Activated CD8-positive, alpha-beta T cell treated with anti-CD3 and anti-CD28 coated beads for 36 hours (primary cell): ENCODE measurements around the gene ATXN2L. TPM values are rescaled to one million over a fixed set of nuclear protein-coding genes. Genes with fewer than 3 reads are reported as not detected.

ENCODE experiments used
- ATAC-seq: fragments of 200-7000 bp; cut with Tn5 transposase; one replicate; pipeline ENCODE4 v1.10.0; 2021; ENCODE audit warnings: mild to moderate bottlenecking, moderate library complexity
- CTCF ChIA-PET: fragments of 350-600 bp; sonication (Branson Sonifier 250); formaldehyde crosslinking; loops from one replicate; lab custom pipeline; 2021; ENCODE audit warnings: antibody characterized with exemption; lab: Charles Lee
- POLR2A ChIA-PET: fragments of 350-600 bp; sonication (Branson Sonifier 250); formaldehyde crosslinking; loops from one replicate; lab custom pipeline; 2021; ENCODE audit warnings: antibody characterized with exemption; lab: Charles Lee
- DNase-seq: peaks from one replicate; pipeline ENCODE4 v3.0.0-alpha.2; 2020
- H3K27ac Mint-ChIP-seq: one replicate; pipeline ENCODE4 v1.8.0; 2021; ENCODE audit warnings: mild to moderate bottlenecking, mixed read lengths
- H3K27me3 Mint-ChIP-seq: one replicate; pipeline ENCODE4 v1.8.0; 2021; ENCODE audit warnings: mixed read lengths
- H3K36me3 Mint-ChIP-seq: one replicate; pipeline ENCODE4 v1.8.0; 2021; ENCODE audit warnings: low read depth, mixed read lengths
- H3K4me1 Mint-ChIP-seq: one replicate; pipeline ENCODE4 v1.8.0; 2021; ENCODE audit warnings: low read depth, mixed read lengths
- H3K4me3 Mint-ChIP-seq: one replicate; pipeline ENCODE4 v1.8.0; 2021; ENCODE audit warnings: mild to moderate bottlenecking, moderate library complexity, mixed read lengths
- H3K9me3 Mint-ChIP-seq: one replicate; pipeline ENCODE4 v1.8.0; 2021; ENCODE audit warnings: mixed read lengths
- intact Hi-C: fragments of 100-400 bp; cut with micrococcal nuclease; formaldehyde crosslinking; loops from one replicate; pipeline ENCODE4 v1.10.0; 2022
- total RNA-seq, 2 experiments: library from RNA; stranded (reverse); gene quantifications; one replicate each; pipeline ENCODE4 v1.2.3, GENCODE V29; 2021
- TF ChIP-seq, protein P1 (sequence below): fragments of 200-600 bp; IDR thresholded peaks from one replicate; pipeline ENCODE4 v1.8.0; 2022; ENCODE audit warnings: antibody characterized with exemption, mild to moderate bottlenecking

The ATXN2L gene
- total RNA-seq, 2 experiments from 2014 or later, result 322 to 333 TPM

DNA sequence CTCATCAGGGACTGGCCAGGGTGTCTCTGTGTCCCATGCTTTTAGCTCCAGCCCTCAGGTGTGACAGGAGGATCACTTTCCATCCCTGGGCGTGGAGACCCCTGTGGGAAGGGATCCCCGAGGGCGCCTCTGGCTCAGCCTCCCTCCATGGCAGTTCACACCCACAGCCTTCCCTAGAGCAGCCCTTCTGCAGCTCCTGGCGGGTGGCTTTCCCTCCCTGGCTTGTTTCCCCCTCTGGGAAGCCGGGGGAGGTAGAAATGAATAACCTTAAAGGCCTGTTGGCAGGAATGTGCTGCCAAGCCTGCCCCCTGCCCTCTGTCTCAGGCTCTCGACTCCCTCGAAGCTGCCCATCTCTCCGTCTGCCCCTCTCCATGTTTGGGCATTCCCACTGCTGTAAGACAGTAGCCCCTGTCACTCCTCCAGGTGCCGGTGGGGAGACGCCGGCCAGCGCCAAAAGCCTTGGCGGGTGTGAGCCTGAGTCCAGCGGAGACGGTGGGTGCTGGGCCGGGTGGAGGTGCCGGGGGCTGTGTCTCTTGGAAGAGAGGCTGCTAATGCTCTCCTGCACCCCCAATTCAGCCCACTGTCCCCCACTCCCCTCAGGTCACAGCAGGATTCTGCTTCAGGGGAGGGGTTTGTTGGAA lies 53.3 kb downstream of the ATXN2L start:
- TF ChIP-seq, protein P1, sequence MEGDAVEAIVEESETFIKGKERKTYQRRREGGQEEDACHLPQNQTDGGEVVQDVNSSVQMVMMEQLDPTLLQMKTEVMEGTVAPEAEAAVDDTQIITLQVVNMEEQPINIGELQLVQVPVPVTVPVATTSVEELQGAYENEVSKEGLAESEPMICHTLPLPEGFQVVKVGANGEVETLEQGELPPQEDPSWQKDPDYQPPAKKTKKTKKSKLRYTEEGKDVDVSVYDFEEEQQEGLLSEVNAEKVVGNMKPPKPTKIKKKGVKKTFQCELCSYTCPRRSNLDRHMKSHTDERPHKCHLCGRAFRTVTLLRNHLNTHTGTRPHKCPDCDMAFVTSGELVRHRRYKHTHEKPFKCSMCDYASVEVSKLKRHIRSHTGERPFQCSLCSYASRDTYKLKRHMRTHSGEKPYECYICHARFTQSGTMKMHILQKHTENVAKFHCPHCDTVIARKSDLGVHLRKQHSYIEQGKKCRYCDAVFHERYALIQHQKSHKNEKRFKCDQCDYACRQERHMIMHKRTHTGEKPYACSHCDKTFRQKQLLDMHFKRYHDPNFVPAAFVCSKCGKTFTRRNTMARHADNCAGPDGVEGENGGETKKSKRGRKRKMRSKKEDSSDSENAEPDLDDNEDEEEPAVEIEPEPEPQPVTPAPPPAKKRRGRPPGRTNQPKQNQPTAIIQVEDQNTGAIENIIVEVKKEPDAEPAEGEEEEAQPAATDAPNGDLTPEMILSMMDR, result no peak
- no peak for DNase-seq
- ChIA-PET CTCF (interaction anchor here (1.3 to 8.8 kb wide), 3 partner anchors 11 to 68 kb away, joined by 4 to 49 read pairs (median 4); no protein-coding TSS in a partner anchor), POLR2A (interaction anchor here (0.9 to 2.0 kb wide), 2 partner anchors 13 to 50 kb away, joined by 3 to 11 read pairs; partner anchors contain the start of gene SH2B1)
- H3K27ac Mint-ChIP-seq, result no peak overlapping the region
- peaks cover 5% of the 10 kb centered on the region for H3K27me3 Mint-ChIP-seq
- intact Hi-C loops, result no loop called here
- H3K4me3 Mint-ChIP-seq, result no peak overlapping the region
- H3K9me3 Mint-ChIP-seq, result no peaks in the 10 kb centered on the region
- no peak for ATAC-seq
- H3K4me1 Mint-ChIP-seq, result peaks cover 16% of the 10 kb centered on the region
- peaks cover 6% of the 10 kb centered on the region for H3K36me3 Mint-ChIP-seq

DNA sequence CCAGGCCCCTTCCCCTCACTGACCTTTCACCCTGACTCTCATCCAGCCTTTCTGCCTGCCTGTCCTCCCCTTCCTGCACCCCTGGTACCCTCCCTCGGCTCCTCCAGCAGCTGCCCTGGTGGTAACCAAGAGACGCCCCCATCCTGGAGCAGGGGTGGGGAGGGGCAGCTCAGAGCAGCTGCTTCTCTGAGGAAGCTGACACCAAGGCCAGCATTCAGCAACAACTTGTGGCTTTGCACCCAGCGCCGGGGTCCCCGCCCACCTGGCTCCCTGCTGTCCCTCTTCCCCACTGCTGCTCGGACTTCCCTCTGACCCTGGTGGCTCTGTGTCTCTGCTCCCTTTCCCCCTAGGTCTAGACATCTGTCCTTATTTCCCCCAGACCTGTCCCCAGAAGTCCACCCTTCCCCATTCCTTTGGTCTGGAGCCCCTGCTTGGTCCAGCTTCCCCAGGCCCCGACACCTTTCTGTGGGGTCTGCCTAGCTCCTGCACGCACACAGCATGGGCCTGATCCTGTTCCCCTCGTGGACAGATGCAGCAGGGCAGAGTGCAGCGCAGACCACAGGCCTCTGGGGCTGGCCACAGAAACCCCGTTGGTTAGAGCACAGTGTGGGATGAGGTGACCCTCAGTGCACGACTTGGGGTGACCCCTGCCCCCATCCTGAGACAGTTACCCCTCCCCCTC lies 54.3 kb downstream of the ATXN2L start:
- Mint-ChIP-seq H3K9me3 (no peaks in the 10 kb centered on the region), H3K36me3 (peaks cover 6% of the 10 kb centered on the region), H3K27ac (no peak overlapping the region), H3K27me3 (peaks cover 8% of the 10 kb centered on the region), H3K4me3 (no peak overlapping the region), H3K4me1 (peaks cover 18% of the 10 kb centered on the region)
- ChIA-PET CTCF (interaction anchor here (8.8 kb wide), 1 partner anchor 67 kb away, joined by 49 read pairs; no protein-coding TSS in a partner anchor), POLR2A (interaction anchor here (4.2 kb wide), 1 partner anchor 13 kb away, joined by 40 read pairs; the partner anchor contains the start of gene SH2B1)
- peak; percentile 23 for DNase-seq
- intact Hi-C loops, result no loop called here
- TF ChIP-seq, protein P1, result no peak
- ATAC-seq, result no peak

DNA sequence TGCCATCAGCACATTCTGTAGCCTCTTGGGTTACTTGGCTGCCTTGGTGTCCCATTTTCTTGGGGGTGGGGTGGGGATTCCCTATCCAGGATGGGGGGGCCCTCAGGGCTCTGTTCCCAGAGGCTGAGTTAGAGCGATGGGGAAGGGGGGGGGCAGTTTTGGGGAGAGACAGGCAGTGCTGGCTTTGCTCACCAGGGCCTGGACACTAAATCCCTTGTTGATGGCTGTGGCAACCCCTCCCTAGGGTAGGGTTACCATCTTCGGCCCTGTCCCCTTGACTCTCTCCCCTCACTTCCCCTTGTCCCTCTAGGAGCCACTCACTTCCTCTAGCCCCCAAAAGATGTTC lies 54.8 kb downstream of the ATXN2L start:
- Mint-ChIP-seq H3K4me3 (peak overlapping the region; percentile 36), H3K36me3 (peaks cover 4% of the 10 kb centered on the region), H3K27me3 (peaks cover 8% of the 10 kb centered on the region), H3K4me1 (peaks cover 18% of the 10 kb centered on the region), H3K9me3 (no peaks in the 10 kb centered on the region), H3K27ac (no peak overlapping the region)
- TF ChIP-seq, protein P1, result no peak
- no peak for DNase-seq
- ChIA-PET POLR2A (interaction anchor here (4.2 kb wide), 1 partner anchor 14 kb away, joined by 40 read pairs; the partner anchor contains the start of gene SH2B1), CTCF (interaction anchor here (8.8 kb wide), 1 partner anchor 67 kb away, joined by 49 read pairs; no protein-coding TSS in a partner anchor)
- intact Hi-C loops, result no loop called here
- ATAC-seq, result no peak

DNA sequence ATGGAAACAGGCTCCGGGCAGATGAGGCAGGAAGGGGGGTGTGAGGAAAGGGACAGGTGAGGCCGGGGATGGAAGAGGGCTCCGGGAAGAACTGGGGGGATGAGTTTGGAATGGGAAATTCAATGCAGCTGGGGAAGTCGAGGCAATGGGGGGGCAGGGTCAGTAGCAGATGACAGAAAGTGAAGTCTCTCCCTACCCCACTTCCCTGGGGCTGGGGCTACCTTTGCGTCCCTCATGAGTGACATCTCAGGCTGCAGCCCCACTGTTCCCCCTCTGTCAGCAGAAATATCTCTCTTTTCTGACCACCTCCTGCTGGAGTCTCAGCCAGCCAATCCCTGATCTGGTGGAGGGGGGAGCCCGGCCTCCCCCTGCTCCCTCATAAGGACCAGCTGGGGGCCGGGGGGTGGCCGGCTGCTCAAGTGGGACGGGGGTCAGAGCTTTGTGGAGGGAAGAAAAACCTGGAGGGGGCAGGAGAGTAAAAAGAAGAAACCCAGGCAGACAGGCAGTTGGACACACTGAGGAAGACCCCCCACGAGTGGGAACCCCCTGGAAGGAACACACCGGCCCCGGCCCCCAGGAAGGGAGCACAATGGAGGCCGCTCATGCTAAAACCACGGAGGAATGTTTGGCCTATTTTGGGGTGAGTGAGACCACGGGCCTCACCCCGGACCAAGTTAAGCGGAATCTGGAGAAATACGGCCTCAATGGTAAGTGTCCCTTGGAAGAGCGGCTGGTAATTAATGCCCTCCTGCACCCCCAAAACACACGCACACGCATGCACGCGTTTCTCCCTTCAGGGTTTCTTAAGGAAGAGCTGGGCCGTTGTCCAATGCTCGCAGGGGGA lies 55.5 kb downstream of the ATXN2L start, which contains the start of gene ATP2A1:
Gene ATP2A1 (plus strand): TSS at position 406 of the 844 bp plus-strand sequence. CDS start 184 bp downstream, at position 590.
- intact Hi-C loops, result no loop called here
- ATAC-seq, result no peak
- CTCF ChIA-PET, result interaction anchor here (1.1 to 2.3 kb wide), 3 partner anchors 8 to 67 kb away, joined by 3 to 29 read pairs (median 6); no protein-coding TSS in a partner anchor
- TF ChIP-seq, protein P1, result no peak
- peaks cover 18% of the 10 kb centered on the region for H3K4me1 Mint-ChIP-seq
- peak within 1 kb of the TSS; percentile 90 for H3K4me3 Mint-ChIP-seq
- peaks cover 3% of the 10 kb centered on the region for H3K36me3 Mint-ChIP-seq
- peaks cover 8% of the 10 kb centered on the region for H3K27me3 Mint-ChIP-seq
- peak within 1 kb of the TSS; percentile 79 for H3K27ac Mint-ChIP-seq
- H3K9me3 Mint-ChIP-seq, result no peaks in the 10 kb centered on the region
- no peak for DNase-seq
- POLR2A ChIA-PET, result interaction anchor here (1.2 to 4.2 kb wide), 3 partner anchors 14 to 55 kb away, joined by 3 to 40 read pairs (median 8); partner anchors contain the start of genes ATXN2L and SH2B1
